Tibial artery (tissue), 4 donors: ENCODE results near the gene CDK10.
"Not testable (repeated sequence)": the region's sequence is repeated elsewhere in the genome, so short reads cannot be mapped to it uniquely, and the experiment has no call there.

Source experiments
- DNase-seq, 2 donors: peaks; one replicate each; pipeline ENCODE4 v3.0.0-alpha.2; 2019
- H3K27ac ChIP-seq, 2 donors: fragments of 200-600 bp; sonication (generic) in 1 of 2; 1 replicate in 1 of 2; 2 replicates in 1 of 2; pipeline ENCODE4 v1.5.1; 2018 to 2019; ENCODE audit warnings: mild to moderate bottlenecking in 1 of 2
- H3K27me3 ChIP-seq, 2 donors: fragments of 200-600 bp; sonication (generic) in 1 of 2; one replicate each; pipeline versions ENCODE4 v1.5.1 to v1.6.0; 2016 to 2019
- H3K36me3 ChIP-seq, 3 donors: fragments of 200-600 bp; sonication (generic) in 2 of 3; one replicate each; pipeline ENCODE4 v1.5.1; 2016 to 2019; ENCODE audit warnings: mild to moderate bottlenecking in 2 of 3
- H3K4me1 ChIP-seq, 4 donors: fragments of 200-600 bp; sonication (generic) in 2 of 4; 1 replicate in 3 of 4; 2 replicates in 1 of 4; pipeline ENCODE4 v1.5.1; 2016 to 2019
- H3K4me3 ChIP-seq, 2 donors: fragments of 200-600 bp; sonication (generic) in 1 of 2; 1 replicate in 1 of 2; 2 replicates in 1 of 2; pipeline ENCODE4 v1.5.1; 2018 to 2019; ENCODE audit warnings: mild to moderate bottlenecking in 2 of 2
- H3K9me3 ChIP-seq, 3 donors: fragments of 200-600 bp; sonication (generic) in 1 of 3; one replicate each; pipeline ENCODE4 v1.5.1; 2016 to 2019
- CTCF ChIP-seq, 2 experiments: fragments of 200-600 bp in 1 of 2; fragments of 450-650 bp in 1 of 2; IDR thresholded peaks; one replicate each; pipeline ENCODE4 v1.5.1; 2017 to 2019; ENCODE audit warnings: antibody characterized with exemption in 2 of 2, mild to moderate bottlenecking in 1 of 2, moderate library complexity in 1 of 2
- intact Hi-C: fragments of 100-400 bp; cut with DNase I; formaldehyde crosslinking; loops from one replicate; pipeline ENCODE4 v1.15.0; 2023; ENCODE audit warnings: low total_unique reads

The CDK10 gene

GRCh38 chr16:89691231-89691985 lies 4.9 kb downstream of the CDK10 start:
- H3K27ac ChIP-seq: no peak overlapping the region
- H3K4me3 ChIP-seq: no peak overlapping the region
- peaks cover 0 to 8% (median 8%) of the 10 kb centered on the region in 4 donors for H3K4me1 ChIP-seq
- DNase-seq: no peak
- peaks cover 4 to 73% (median 37%) of the 10 kb centered on the region in 3 donors for H3K36me3 ChIP-seq
- no peaks in the 10 kb centered on the region for H3K27me3 ChIP-seq
- intact Hi-C loops: no loop called here
- no peak for TF ChIP-seq CTCF (IDR thresholded peaks at IDR 0.05)
- H3K9me3 ChIP-seq: no peaks in the 10 kb centered on the region

- no peak for TF ChIP-seq CTCF (IDR thresholded peaks at IDR 0.05)
- no peak overlapping the region for H3K27ac ChIP-seq
- DNase-seq: no peak
- no peaks in the 10 kb centered on the region for H3K9me3 ChIP-seq
- H3K4me3 ChIP-seq: no peak overlapping the region
- H3K36me3 ChIP-seq: peaks cover 4 to 80% (median 37%) of the 10 kb centered on the region in 3 donors
- intact Hi-C loops: no loop called here
- peaks cover 0 to 8% (median 7%) of the 10 kb centered on the region in 4 donors for H3K4me1 ChIP-seq
- no peaks in the 10 kb centered on the region for H3K27me3 ChIP-seq
Measured at GRCh38 chr16:89691986-89692569, 5.6 kb downstream of the CDK10 start.

GRCh38 chr16:89693289-89693731 lies 6.8 kb downstream of the CDK10 start:
- no peak overlapping the region for H3K27ac ChIP-seq
- H3K36me3 ChIP-seq: peaks cover 4 to 90% (median 43%) of the 10 kb centered on the region in 3 donors
- H3K4me3 ChIP-seq: no peak overlapping the region
- intact Hi-C loops: no loop called here
- TF ChIP-seq CTCF (IDR thresholded peaks at IDR 0.05): no peak
- H3K27me3 ChIP-seq: no peaks in the 10 kb centered on the region
- no peak for DNase-seq
- H3K9me3 ChIP-seq: no peaks in the 10 kb centered on the region
- H3K4me1 ChIP-seq: no peaks in the 10 kb centered on the region

- TF ChIP-seq CTCF (IDR thresholded peaks at IDR 0.05): no peak
- Histone ChIP-seq H3K4me1 (no peaks in the 10 kb centered on the region), H3K36me3 (peaks cover 4 to 87% (median 43%) of the 10 kb centered on the region in 3 donors), H3K4me3 (no peak overlapping the region), H3K27ac (no peak overlapping the region), H3K27me3 (no peaks in the 10 kb centered on the region), H3K9me3 (no peaks in the 10 kb centered on the region)
- intact Hi-C loops: no loop called here
- no peak for DNase-seq
Measured at GRCh38 chr16:89693931-89694783, 7.7 kb downstream of the CDK10 start.

DNA sequence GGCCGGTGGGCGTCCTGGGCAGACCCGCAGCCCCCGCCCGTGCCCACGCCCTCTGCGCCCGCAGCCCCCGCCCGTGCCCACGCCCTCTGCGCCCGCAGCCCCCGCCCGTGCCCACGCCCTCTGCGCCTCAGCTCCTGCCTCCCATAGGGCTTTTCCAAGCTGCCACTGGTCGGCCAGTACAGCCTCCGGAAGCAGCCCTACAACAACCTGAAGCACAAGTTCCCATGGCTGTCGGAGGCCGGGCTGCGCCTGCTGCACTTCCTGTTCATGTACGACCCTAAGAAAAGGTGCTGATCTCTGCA lies 8.2 kb downstream of the CDK10 start:
- intact Hi-C loops, H3K9me3 ChIP-seq, H3K4me3 ChIP-seq, DNase-seq, H3K27ac ChIP-seq, H3K4me1 ChIP-seq, H3K27me3 ChIP-seq: not testable (repeated sequence)
- H3K36me3 ChIP-seq: peaks cover 4 to 82% (median 43%) of the 10 kb centered on the region in 3 donors
